GM13977 (cell line): Measurements from ENCODE around the gene SLAMF9.

Experiments used
- DNase-seq: peaks from one replicate; pipeline ENCODE4 v3.0.0; 2012; ENCODE audit warnings: low spot score
- in situ Hi-C: fragments of 300-500 bp; cut with MboI; formaldehyde crosslinking; loops from one replicate; pipeline ENCODE4 v1.12.0; 2022; ENCODE audit warnings: low sequenced_read_pairs, low pct_unique_long_range_greater_than_20kb, mixed read lengths, inconsistent platforms; ENCODE audit not compliant: unreplicated experiment
- TF ChIP-seq, protein P1 (sequence below): IDR thresholded peaks from 2 replicates; pipeline ENCODE4 v1.5.1; 2012; ENCODE audit warnings: mild to moderate bottlenecking, control low read depth; ENCODE audit not compliant: insufficient read depth; ENCODE audit errors: extremely low read depth, missing control alignments

SLAMF9 gene

DNA sequence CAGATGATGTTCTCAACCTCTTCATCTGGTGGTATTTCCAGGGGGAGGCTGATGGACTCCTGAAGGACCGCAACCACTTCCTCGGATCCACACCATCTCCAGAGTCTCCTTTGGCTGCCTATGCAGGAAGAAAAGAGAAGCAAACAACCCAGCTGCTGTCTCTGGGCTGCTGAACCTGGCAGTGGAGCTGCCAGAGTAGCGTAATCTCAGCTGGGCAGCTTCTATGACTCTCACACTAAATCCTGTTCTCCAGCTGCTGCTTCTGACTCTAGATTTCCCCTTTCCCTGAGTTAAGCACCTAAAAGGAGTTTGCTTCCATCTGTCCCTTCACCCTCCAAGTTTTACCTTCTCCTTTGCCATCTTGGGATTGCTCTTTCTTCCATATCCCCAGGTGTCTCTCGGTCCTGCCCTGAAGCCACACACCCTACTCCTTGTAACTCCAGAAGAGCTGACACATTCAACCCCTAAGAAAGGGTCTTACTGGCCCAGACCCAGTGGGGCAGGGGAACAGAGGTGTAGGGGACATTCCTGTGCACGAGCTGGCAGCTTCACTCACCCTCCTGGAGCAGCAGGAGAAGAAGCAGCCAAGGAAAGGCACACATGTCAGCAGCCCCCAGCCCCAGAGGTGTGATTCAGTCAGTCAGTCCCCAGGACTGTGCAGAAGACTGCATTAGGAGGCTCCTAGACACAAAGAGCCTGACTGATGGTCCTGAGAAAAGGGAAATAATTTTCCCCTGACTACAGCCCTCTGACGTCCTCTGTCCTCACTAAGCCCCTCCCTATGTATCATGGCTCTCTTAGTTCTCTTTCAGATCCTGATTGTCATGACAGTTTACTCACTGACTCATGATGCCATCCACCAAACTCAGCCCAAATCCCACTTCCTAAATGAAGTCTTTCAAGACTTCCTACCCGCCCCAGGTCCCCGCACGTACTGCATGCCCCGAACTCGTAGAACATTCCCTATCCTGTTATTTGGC is at the start of gene SLAMF9:
Gene SLAMF9, minus strand, starts transcription at position 702 of the 980 bp plus-strand sequence. Its CDS starts 100 bp downstream, at position 602.
- TF ChIP-seq, protein P1, sequence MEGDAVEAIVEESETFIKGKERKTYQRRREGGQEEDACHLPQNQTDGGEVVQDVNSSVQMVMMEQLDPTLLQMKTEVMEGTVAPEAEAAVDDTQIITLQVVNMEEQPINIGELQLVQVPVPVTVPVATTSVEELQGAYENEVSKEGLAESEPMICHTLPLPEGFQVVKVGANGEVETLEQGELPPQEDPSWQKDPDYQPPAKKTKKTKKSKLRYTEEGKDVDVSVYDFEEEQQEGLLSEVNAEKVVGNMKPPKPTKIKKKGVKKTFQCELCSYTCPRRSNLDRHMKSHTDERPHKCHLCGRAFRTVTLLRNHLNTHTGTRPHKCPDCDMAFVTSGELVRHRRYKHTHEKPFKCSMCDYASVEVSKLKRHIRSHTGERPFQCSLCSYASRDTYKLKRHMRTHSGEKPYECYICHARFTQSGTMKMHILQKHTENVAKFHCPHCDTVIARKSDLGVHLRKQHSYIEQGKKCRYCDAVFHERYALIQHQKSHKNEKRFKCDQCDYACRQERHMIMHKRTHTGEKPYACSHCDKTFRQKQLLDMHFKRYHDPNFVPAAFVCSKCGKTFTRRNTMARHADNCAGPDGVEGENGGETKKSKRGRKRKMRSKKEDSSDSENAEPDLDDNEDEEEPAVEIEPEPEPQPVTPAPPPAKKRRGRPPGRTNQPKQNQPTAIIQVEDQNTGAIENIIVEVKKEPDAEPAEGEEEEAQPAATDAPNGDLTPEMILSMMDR, result no peak
- DNase-seq, result no peak
- in situ Hi-C loops, result no loop called here

DNA sequence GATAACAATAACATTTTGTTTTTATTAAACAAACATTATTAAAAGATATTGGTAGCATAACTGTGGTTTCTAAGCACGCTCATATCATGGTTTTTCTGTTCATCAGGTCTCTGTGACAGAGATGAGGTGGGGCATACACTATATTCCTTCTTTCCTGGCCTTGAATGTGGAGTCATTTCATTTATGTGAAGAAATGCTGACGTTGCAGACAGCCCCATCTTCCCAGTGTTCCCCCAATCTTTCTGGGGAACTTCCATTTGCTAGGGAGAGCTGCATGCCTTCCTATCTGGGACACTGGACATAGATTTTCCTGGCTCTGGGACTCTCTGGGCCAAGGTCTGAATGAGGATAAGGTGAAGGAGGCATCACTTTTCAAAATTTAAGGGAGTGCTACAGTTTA is 47.4 kb upstream of the SLAMF9 start:
- in situ Hi-C loops, result loop anchor here (25.0 kb wide), 1 partner anchor 214 kb away; the partner anchor contains the start of gene DUSP23
- TF ChIP-seq, protein P1, result no peak
- DNase-seq, result no peak

DNA sequence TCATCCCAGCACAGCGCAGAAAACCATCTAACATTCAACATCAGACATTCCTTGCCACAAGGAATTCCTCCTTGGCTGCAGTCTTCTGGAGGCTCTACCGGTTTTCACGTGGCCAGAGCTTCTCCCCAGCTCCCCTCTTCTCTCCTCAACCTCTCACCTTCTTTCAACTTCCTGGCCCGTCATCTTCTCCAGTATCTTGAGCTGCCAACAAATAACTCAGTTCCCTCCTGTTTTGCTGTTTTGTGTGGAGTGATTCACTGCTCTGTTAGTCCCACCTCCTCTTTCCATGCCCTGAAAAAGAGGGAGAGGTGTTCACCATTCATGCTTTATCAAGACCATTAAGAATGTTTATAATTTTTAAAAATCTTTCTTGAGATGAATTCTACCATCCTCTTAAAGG is 45.2 kb upstream of the SLAMF9 start:
- DNase-seq, result no peak
- TF ChIP-seq, protein P1, result no peak
- in situ Hi-C loops, result no loop called here

DNA sequence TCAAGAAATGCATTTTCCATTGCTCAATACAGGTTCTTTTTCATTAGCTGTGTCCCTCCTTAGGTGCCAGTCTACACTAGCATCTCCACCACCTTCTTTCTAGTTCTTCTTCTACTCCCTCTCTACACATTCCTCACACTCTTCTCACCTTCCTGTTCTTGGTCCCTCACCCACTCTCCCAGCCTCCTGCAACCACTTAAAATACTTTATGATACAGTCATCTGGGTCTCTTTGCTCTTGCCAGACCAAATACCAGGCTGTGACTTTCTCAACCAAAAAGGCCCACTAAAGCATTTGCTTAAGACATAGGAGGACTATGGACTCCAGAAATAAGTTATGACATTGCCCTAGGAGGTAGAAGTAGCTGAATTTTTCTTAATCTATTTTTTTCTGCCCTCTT is 42.6 kb upstream of the SLAMF9 start:
- DNase-seq, result no peak
- TF ChIP-seq, protein P1, result no peak
- in situ Hi-C loops, result no loop called here

DNA sequence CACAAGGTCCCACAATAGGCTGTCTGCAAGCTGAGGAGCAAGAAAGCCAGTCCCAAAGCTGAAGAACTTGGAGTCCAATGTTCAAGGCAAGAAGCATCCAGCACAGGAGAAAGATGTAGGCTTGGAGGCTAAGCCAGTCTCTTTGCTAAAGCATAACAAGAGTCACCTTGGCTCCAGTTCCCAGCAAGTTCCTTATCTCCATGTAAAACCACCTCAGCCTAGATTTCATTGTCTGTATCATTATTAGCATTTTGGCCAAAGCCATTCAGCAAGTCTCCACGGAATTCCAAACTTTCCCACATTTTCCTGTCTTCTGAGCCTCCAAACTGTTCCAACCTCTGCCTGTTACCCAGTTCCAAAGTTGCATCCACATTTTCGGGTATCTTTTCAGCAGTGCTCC is 40.9 kb upstream of the SLAMF9 start:
- TF ChIP-seq, protein P1, result no peak
- in situ Hi-C loops, result no loop called here
- DNase-seq, result no peak

DNA sequence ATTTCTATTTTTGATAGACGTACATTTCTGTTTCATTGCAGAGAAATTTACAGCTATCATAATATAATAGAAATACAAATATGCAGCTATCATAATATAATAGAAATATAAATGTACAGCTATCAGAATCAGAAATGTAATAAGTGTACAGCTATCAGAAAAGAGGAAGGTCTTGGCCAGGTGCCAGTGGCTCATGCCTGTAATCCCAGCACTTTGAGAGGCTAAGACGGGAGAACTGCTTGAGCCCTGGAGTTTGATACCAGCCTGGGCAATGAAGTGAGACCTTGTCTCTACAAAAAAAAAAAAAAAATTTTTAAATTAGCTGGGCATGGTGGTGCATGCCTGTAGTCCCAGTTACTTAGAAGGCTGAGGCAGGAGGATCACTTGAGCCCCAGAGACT is 39.9 kb upstream of the SLAMF9 start:
- in situ Hi-C loops, result no loop called here
- TF ChIP-seq, protein P1, result no peak
- no peak for DNase-seq
